ENCODE data around the gene IGIP.

DNA sequence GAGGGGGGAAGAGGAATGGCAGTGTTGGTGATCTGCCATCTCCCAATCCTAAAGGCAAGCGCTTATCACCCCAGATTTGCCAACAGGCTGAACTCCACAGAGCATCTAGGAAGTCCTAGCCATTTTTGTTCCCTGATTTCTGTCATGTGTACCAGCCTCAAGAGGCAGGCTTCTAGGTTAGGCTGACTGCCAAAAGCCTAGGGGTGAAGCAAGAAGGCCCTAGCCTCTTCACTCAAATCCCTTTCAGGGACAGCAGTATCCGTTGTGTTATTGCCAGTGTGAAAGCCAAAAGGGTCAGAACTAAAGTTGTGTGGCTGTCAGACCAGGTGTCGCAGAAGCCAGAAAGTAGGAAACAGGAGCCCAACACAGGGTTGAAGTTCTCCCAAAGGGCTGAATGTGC, 14.7 kb downstream of the IGIP start:
- TF ChIP-seq, protein P1, sequence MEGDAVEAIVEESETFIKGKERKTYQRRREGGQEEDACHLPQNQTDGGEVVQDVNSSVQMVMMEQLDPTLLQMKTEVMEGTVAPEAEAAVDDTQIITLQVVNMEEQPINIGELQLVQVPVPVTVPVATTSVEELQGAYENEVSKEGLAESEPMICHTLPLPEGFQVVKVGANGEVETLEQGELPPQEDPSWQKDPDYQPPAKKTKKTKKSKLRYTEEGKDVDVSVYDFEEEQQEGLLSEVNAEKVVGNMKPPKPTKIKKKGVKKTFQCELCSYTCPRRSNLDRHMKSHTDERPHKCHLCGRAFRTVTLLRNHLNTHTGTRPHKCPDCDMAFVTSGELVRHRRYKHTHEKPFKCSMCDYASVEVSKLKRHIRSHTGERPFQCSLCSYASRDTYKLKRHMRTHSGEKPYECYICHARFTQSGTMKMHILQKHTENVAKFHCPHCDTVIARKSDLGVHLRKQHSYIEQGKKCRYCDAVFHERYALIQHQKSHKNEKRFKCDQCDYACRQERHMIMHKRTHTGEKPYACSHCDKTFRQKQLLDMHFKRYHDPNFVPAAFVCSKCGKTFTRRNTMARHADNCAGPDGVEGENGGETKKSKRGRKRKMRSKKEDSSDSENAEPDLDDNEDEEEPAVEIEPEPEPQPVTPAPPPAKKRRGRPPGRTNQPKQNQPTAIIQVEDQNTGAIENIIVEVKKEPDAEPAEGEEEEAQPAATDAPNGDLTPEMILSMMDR (IDR thresholded peaks at IDR 0.05) = no peak
- no peak for TF ChIP-seq POLR2A (IDR thresholded peaks at IDR 0.05)

Measured in testis (tissue), 2 donors.